Ishikawa (cell line): ENCODE results near the gene METTL1.

Experiments used
- CEBPB ChIP-seq: IDR thresholded peaks from 2 replicates; pipeline ENCODE4 v1.6.1; 2012
- CREB1 ChIP-seq: IDR thresholded peaks from 2 replicates; pipeline ENCODE4 v1.6.1; 2012; ENCODE audit warnings: low read depth
- EP300 ChIP-seq: IDR thresholded peaks from 2 replicates; pipeline ENCODE4 v1.6.1; 2012; ENCODE audit warnings: borderline replicate concordance
- RAD21 ChIP-seq: IDR thresholded peaks from 2 replicates; pipeline ENCODE4 v1.6.1; 2012; ENCODE audit warnings: low read depth
- TEAD4 ChIP-seq: IDR thresholded peaks from 2 replicates; pipeline ENCODE4 v1.6.1; 2012
- ZBTB7A ChIP-seq: IDR thresholded peaks from 2 replicates; pipeline ENCODE4 v1.6.1; 2012; ENCODE audit warnings: low read depth
- TF ChIP-seq, protein P1 (sequence below): IDR thresholded peaks from 2 replicates; pipeline ENCODE4 v1.6.1; 2012; ENCODE audit warnings: low read depth, mild to moderate bottlenecking

DNA sequence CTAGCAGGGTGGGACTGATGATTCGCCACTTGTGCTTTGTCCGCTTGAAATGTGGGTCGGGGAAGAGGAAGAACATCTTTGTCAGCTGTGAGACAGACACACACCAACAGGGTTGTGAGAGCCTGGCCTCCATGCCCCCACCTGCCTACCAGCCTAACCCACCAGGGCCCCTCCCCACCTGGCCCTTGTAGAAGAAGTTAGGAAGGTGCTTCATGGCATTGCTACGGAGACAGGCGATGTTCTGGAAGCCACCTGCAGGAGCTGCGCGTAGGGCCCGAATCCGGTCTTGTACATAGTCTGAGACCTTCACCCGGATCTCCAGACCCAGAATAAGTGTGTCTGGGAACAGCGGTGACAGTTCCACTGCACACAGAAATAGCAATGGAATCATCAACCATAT is 2.3 kb downstream of the METTL1 start:
- no peak for TF ChIP-seq ZBTB7A
- TF ChIP-seq RAD21: no peak
- no peak for TF ChIP-seq CEBPB
- no peak for TF ChIP-seq CREB1
- TF ChIP-seq, protein P1, sequence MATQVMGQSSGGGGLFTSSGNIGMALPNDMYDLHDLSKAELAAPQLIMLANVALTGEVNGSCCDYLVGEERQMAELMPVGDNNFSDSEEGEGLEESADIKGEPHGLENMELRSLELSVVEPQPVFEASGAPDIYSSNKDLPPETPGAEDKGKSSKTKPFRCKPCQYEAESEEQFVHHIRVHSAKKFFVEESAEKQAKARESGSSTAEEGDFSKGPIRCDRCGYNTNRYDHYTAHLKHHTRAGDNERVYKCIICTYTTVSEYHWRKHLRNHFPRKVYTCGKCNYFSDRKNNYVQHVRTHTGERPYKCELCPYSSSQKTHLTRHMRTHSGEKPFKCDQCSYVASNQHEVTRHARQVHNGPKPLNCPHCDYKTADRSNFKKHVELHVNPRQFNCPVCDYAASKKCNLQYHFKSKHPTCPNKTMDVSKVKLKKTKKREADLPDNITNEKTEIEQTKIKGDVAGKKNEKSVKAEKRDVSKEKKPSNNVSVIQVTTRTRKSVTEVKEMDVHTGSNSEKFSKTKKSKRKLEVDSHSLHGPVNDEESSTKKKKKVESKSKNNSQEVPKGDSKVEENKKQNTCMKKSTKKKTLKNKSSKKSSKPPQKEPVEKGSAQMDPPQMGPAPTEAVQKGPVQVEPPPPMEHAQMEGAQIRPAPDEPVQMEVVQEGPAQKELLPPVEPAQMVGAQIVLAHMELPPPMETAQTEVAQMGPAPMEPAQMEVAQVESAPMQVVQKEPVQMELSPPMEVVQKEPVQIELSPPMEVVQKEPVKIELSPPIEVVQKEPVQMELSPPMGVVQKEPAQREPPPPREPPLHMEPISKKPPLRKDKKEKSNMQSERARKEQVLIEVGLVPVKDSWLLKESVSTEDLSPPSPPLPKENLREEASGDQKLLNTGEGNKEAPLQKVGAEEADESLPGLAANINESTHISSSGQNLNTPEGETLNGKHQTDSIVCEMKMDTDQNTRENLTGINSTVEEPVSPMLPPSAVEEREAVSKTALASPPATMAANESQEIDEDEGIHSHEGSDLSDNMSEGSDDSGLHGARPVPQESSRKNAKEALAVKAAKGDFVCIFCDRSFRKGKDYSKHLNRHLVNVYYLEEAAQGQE: no peak
- TF ChIP-seq TEAD4: no peak
- no peak for TF ChIP-seq EP300
